Neural cell (in vitro differentiated cells): ENCODE results near the gene RNF13. TPM values are rescaled to one million over a fixed set of nuclear protein-coding genes. Genes with fewer than 3 reads are reported as not detected.

Source experiments
- H2AFZ ChIP-seq: fragments of 200-600, 300-800 bp; sonication (generic), shearing (Covaris generic); 2 replicates; pipeline ENCODE4 v1.6.0; 2014; ENCODE audit warnings: low read depth, mild to moderate bottlenecking, antibody characterized with exemption, low read length, moderate library complexity
- H3F3A ChIP-seq: fragments of 200-600 bp; shearing (Covaris generic); 2 replicates; pipeline ENCODE4 v1.6.1; 2016; ENCODE audit warnings: mild to moderate bottlenecking, moderate library complexity, mixed read lengths, antibody characterized with exemption, low read length; ENCODE audit not compliant: insufficient read depth, poor library complexity, severe bottlenecking
- H3K27ac ChIP-seq: fragments of 200-600, 300-800 bp; sonication (generic), shearing (Covaris generic); 2 replicates; pipeline ENCODE4 v1.5.1; 2014; ENCODE audit warnings: mild to moderate bottlenecking, low read length, moderate library complexity
- H3K27me3 ChIP-seq: fragments of 300-800, 200-600 bp; sonication (generic), shearing (Covaris generic); 2 replicates; pipeline ENCODE4 v1.6.0; 2014; ENCODE audit warnings: mild to moderate bottlenecking, low read depth, low read length, moderate library complexity; ENCODE audit not compliant: insufficient read depth
- H3K36me3 ChIP-seq: fragments of 300-800, 200-600 bp; sonication (generic), shearing (Covaris generic); 2 replicates; pipeline ENCODE4 v1.5.1; 2014; ENCODE audit warnings: mild to moderate bottlenecking, antibody characterized with exemption, low read length, moderate library complexity; ENCODE audit not compliant: insufficient read depth
- H3K4me2 ChIP-seq: fragments of 300-800, 200-600 bp; sonication (generic), shearing (Covaris generic); 2 replicates; pipeline ENCODE4 v1.6.0; 2014; ENCODE audit warnings: mild to moderate bottlenecking, low read length
- H3K4me3 ChIP-seq: fragments of 300-800, 200-600 bp; sonication (generic), shearing (Covaris generic); 2 replicates; pipeline ENCODE4 v1.5.1; 2014; ENCODE audit warnings: mild to moderate bottlenecking, low read length, moderate library complexity
- H3K79me2 ChIP-seq: fragments of 200-600 bp; shearing (Covaris generic); replicated peaks from 2 replicates; pipeline ENCODE4 v1.6.0; 2014; ENCODE audit warnings: mild to moderate bottlenecking, low read length, moderate library complexity; ENCODE audit not compliant: insufficient read depth
- H3K9ac ChIP-seq: fragments of 300-800, 200-600 bp; sonication (generic), shearing (Covaris generic); 2 replicates; pipeline ENCODE4 v1.6.1; 2016; ENCODE audit warnings: mild to moderate bottlenecking, low read length, mixed read lengths
- H3K9me2 ChIP-seq: fragments of 200-600 bp; shearing (Covaris generic); 2 replicates; pipeline ENCODE4 v1.6.1; 2016; ENCODE audit warnings: mild to moderate bottlenecking, low read length, mixed read lengths; ENCODE audit not compliant: insufficient read depth
- H3K9me3 ChIP-seq: fragments of 200-600, 300-800 bp; sonication (generic), shearing (Covaris generic); 2 replicates; pipeline ENCODE4 v1.6.1; 2016; ENCODE audit warnings: mild to moderate bottlenecking, mixed run types, low read length, moderate library complexity, mixed read lengths
- H4K20me1 ChIP-seq: fragments of 200-600 bp; shearing (Covaris generic); 2 replicates; pipeline ENCODE4 v1.6.1; 2016; ENCODE audit warnings: mild to moderate bottlenecking, mixed run types; ENCODE audit not compliant: insufficient read depth
- EP300 ChIP-seq: fragments of 450-650 bp; conservative IDR thresholded peaks from 2 replicates; pipeline ENCODE4 v1.6.1; 2014; ENCODE audit warnings: antibody characterized with exemption, mild to moderate bottlenecking, moderate library complexity; ENCODE audit not compliant: poor library complexity, severe bottlenecking
- EZH2 ChIP-seq: fragments of 200-600, 300-800 bp; shearing (Covaris generic), sonication (generic); IDR thresholded peaks from 2 replicates; pipeline ENCODE4 v1.6.1; 2014; ENCODE audit warnings: antibody characterized with exemption, low read length, borderline replicate concordance, mild to moderate bottlenecking; ENCODE audit not compliant: insufficient read depth, poor library complexity, severe bottlenecking
- MXI1 ChIP-seq: fragments of 450-650 bp; conservative IDR thresholded peaks from 2 replicates; pipeline ENCODE4 v1.6.1; 2014; ENCODE audit warnings: antibody characterized with exemption, mild to moderate bottlenecking; ENCODE audit not compliant: poor library complexity, severe bottlenecking
- POLR2AphosphoS5 ChIP-seq: IDR thresholded peaks from 2 replicates; pipeline ENCODE4 v1.6.1; 2012
- RAD21 ChIP-seq: fragments of 450-650 bp; conservative IDR thresholded peaks from 2 replicates; pipeline ENCODE4 v1.6.1; 2014; ENCODE audit warnings: antibody characterized with exemption, mild to moderate bottlenecking, moderate library complexity
- SMC3 ChIP-seq: fragments of 450-650 bp; conservative IDR thresholded peaks from 2 replicates; pipeline ENCODE4 v1.6.1; 2014; ENCODE audit warnings: antibody characterized with exemption, mild to moderate bottlenecking, moderate library complexity; ENCODE audit not compliant: poor library complexity
- TAF1 ChIP-seq: IDR thresholded peaks from 2 replicates; pipeline ENCODE4 v1.6.1; 2012; ENCODE audit warnings: low read depth
- polyA plus RNA-seq: library from polyadenylated mRNA; depleted of rRNA; stranded (reverse); fragments of >200 nt; gene quantifications from 2 replicates; pipeline ENCODE4 v1.2.3, GENCODE V29; 2014
- TF ChIP-seq, protein P1 (sequence below): IDR thresholded peaks from 2 replicates; pipeline ENCODE4 v1.6.1; 2012; ENCODE audit warnings: borderline replicate concordance
- TF ChIP-seq, protein P2 (sequence below): fragments of 450-650 bp; IDR thresholded peaks from 2 replicates; pipeline ENCODE4 v1.5.1; 2014; ENCODE audit warnings: antibody characterized with exemption, mild to moderate bottlenecking, moderate library complexity; ENCODE audit not compliant: poor library complexity, severe bottlenecking

RNF13 gene
- polyA plus RNA-seq, 1 donor from 2014 or later, result 52.3 TPM

DNA sequence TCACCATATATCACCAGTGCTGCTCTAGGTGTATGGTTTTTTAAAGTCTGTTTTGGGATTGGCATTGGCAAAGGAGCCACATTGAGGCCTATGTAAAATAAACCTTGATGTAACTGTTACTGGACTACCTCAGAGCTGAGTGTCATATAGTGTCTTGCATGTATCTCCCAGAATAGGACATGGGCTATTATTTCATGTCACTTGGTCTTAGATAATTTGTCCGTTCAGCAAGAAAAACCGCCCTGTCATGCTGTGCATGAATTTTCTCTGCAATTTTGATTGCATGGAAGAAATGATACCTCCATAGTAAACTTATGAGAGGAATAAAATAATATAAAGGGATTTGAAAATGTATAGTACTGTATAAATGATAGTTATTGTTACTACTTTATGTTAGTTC is 59.6 kb downstream of the RNF13 start:
- Histone ChIP-seq H3F3A (no peaks in the 10 kb centered on the region), H3K36me3 (no peaks in the 10 kb centered on the region), H3K4me2 (no peak overlapping the region), H3K4me3 (no peak overlapping the region), H4K20me1 (no peaks in the 10 kb centered on the region), H3K27ac (no peak overlapping the region), H3K9me2 (no peaks in the 10 kb centered on the region), H3K9ac (no peak overlapping the region), H3K79me2 (no peaks in the 10 kb centered on the region), H3K9me3 (no peaks in the 10 kb centered on the region), H2AFZ (no peak overlapping the region), H3K27me3 (no peaks in the 10 kb centered on the region)
- TF ChIP-seq POLR2AphosphoS5 (no peak), TAF1 (no peak), EZH2 (no peak), MXI1 (no peak), SMC3 (no peak), RAD21 (no peak), EP300 (no peak)
- TF ChIP-seq, protein P1, sequence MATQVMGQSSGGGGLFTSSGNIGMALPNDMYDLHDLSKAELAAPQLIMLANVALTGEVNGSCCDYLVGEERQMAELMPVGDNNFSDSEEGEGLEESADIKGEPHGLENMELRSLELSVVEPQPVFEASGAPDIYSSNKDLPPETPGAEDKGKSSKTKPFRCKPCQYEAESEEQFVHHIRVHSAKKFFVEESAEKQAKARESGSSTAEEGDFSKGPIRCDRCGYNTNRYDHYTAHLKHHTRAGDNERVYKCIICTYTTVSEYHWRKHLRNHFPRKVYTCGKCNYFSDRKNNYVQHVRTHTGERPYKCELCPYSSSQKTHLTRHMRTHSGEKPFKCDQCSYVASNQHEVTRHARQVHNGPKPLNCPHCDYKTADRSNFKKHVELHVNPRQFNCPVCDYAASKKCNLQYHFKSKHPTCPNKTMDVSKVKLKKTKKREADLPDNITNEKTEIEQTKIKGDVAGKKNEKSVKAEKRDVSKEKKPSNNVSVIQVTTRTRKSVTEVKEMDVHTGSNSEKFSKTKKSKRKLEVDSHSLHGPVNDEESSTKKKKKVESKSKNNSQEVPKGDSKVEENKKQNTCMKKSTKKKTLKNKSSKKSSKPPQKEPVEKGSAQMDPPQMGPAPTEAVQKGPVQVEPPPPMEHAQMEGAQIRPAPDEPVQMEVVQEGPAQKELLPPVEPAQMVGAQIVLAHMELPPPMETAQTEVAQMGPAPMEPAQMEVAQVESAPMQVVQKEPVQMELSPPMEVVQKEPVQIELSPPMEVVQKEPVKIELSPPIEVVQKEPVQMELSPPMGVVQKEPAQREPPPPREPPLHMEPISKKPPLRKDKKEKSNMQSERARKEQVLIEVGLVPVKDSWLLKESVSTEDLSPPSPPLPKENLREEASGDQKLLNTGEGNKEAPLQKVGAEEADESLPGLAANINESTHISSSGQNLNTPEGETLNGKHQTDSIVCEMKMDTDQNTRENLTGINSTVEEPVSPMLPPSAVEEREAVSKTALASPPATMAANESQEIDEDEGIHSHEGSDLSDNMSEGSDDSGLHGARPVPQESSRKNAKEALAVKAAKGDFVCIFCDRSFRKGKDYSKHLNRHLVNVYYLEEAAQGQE, result no peak
- TF ChIP-seq, protein P2, sequence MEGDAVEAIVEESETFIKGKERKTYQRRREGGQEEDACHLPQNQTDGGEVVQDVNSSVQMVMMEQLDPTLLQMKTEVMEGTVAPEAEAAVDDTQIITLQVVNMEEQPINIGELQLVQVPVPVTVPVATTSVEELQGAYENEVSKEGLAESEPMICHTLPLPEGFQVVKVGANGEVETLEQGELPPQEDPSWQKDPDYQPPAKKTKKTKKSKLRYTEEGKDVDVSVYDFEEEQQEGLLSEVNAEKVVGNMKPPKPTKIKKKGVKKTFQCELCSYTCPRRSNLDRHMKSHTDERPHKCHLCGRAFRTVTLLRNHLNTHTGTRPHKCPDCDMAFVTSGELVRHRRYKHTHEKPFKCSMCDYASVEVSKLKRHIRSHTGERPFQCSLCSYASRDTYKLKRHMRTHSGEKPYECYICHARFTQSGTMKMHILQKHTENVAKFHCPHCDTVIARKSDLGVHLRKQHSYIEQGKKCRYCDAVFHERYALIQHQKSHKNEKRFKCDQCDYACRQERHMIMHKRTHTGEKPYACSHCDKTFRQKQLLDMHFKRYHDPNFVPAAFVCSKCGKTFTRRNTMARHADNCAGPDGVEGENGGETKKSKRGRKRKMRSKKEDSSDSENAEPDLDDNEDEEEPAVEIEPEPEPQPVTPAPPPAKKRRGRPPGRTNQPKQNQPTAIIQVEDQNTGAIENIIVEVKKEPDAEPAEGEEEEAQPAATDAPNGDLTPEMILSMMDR, result no peak

DNA sequence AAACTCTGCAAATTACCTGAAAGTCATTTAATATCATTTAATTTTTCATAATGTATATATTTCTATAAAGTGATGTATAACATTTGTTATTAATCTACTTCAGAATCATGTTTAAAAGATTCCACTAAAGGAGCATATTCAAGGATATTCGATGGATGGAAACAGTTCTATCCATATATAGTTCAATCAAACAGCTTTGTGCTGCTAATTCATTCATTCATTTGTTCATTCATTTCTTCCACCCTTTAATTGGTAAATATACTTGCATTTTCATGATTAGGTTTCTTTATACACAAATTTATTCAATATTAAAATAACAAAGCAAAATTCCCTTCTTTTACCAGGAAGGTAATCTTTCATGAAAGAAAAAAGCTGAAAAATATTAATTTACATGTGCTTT is 64.7 kb downstream of the RNF13 start:
- Histone ChIP-seq H4K20me1 (no peaks in the 10 kb centered on the region), H3K27me3 (no peaks in the 10 kb centered on the region), H3K27ac (no peak overlapping the region), H3K4me3 (no peak overlapping the region), H3F3A (no peaks in the 10 kb centered on the region), H3K79me2 (no peaks in the 10 kb centered on the region), H3K36me3 (no peaks in the 10 kb centered on the region), H3K9me3 (no peaks in the 10 kb centered on the region), H3K4me2 (no peak overlapping the region), H3K9me2 (no peaks in the 10 kb centered on the region), H3K9ac (no peak overlapping the region), H2AFZ (no peak overlapping the region)
- TF ChIP-seq SMC3 (no peak), TAF1 (no peak)

DNA sequence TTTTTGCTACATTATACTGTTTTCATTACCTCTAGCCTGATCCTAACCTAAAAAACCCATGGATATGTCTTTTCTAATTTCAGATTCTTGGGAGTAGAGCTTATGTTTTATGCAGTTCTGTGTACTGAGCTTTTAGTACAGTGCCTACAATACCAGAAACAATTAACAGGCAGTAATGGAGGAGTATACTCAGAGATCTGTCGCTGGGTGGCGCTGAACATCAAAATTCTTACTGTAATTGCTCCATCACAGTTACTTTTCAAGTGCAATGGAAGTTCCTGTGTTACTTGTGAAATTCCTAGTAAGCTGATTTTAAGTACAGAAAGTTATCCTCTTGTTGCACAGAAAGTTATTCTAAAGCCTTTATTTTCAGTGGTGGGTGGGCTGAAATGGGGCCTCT is 66.9 kb downstream of the RNF13 start:
- peak; percentile 71 for TF ChIP-seq SMC3
- TF ChIP-seq, protein P1, result no peak
- TF ChIP-seq, protein P2, result peak; percentile 72
- no peak for TF ChIP-seq EZH2
- TF ChIP-seq EP300, result no peak
- no peak for TF ChIP-seq POLR2AphosphoS5
- no peak for TF ChIP-seq MXI1
- no peak for TF ChIP-seq TAF1
- peak; percentile 70 for TF ChIP-seq RAD21
- Histone ChIP-seq H3F3A (no peaks in the 10 kb centered on the region), H3K4me3 (no peak overlapping the region), H3K9me3 (no peaks in the 10 kb centered on the region), H3K4me2 (no peak overlapping the region), H3K36me3 (no peaks in the 10 kb centered on the region), H3K9ac (no peak overlapping the region), H3K79me2 (no peaks in the 10 kb centered on the region), H3K27ac (no peak overlapping the region), H3K9me2 (no peaks in the 10 kb centered on the region), H2AFZ (no peak overlapping the region), H4K20me1 (no peaks in the 10 kb centered on the region), H3K27me3 (no peaks in the 10 kb centered on the region)
